GM12873 (cell line): Measurements from ENCODE around the gene CFAP52.

Source experiments
- CTCF ChIP-seq: IDR thresholded peaks from 2 replicates; pipeline ENCODE4 v1.5.1; 2012; ENCODE audit warnings: low read depth, mild to moderate bottlenecking, moderate library complexity, low read length, control low read depth; ENCODE audit not compliant: insufficient read depth; ENCODE audit errors: missing control alignments

The CFAP52 gene

GRCh38 chr17:9557161-9557755, 19.2 kb upstream of the CFAP52 start:
- TF ChIP-seq CTCF: no peak

GRCh38 chr17:9557857-9558256, 18.6 kb upstream of the CFAP52 start:
- no peak for TF ChIP-seq CTCF

- TF ChIP-seq CTCF: no peak
Observed at GRCh38 chr17:9564104-9564503, 12.3 kb upstream of the CFAP52 start.

- no peak for TF ChIP-seq CTCF
Observed at GRCh38 chr17:9566067-9566466, 10.4 kb upstream of the CFAP52 start.

- TF ChIP-seq CTCF: no peak
Observed at GRCh38 chr17:9568004-9568403, 8.4 kb upstream of the CFAP52 start.

- no peak for TF ChIP-seq CTCF
Observed at GRCh38 chr17:9568957-9569588, 7.4 kb upstream of the CFAP52 start.

GRCh38 chr17:9571201-9571600, 5.2 kb upstream of the CFAP52 start:
- TF ChIP-seq CTCF: no peak
